CD4-positive, alpha-beta T cell (primary cell): ENCODE data around the gene TMEM72. TPM values are rescaled to one million over a fixed set of nuclear protein-coding genes. Genes with fewer than 3 reads are reported as not detected.

Experiments
- ATAC-seq: fragments of 200-7000 bp; cut with Tn5 transposase; one replicate; pipeline ENCODE4 v1.10.0; 2022; ENCODE audit warnings: mild to moderate bottlenecking; ENCODE audit not compliant: poor library complexity
- CTCF ChIA-PET: fragments of 350-600 bp; sonication (Branson Sonifier 250); formaldehyde crosslinking; loops from one replicate; lab custom pipeline; 2021; ENCODE audit warnings: antibody characterized with exemption, inconsistent platforms; lab: Charles Lee
- POLR2A ChIA-PET: fragments of 350-600 bp; sonication (Branson Sonifier 250); formaldehyde crosslinking; loops from one replicate; lab custom pipeline; 2021; ENCODE audit warnings: antibody characterized with exemption, inconsistent platforms; lab: Charles Lee
- DNase-seq, 14 experiments: peaks; one replicate each; pipeline ENCODE4 v3.0.0-alpha.2; 2013 to 2020; ENCODE audit warnings: mixed read lengths in 2 of 14
- H3K27ac ChIP-seq, 2 donors: one replicate each; pipeline versions ENCODE4 v1.5.1 to v1.7.0; 2013; ENCODE audit warnings: low read length in 2 of 2, low read depth in 1 of 2, mild to moderate bottlenecking in 1 of 2
- H3K27me3 ChIP-seq, 2 experiments: 1 replicate in 1 of 2; 2 replicates in 1 of 2; pipeline versions ENCODE4 v1.6.1 to v1.7.0; 2013; ENCODE audit warnings: low read length in 2 of 2, control low read depth in 1 of 2, mild to moderate bottlenecking in 1 of 2, moderate library complexity in 1 of 2; ENCODE audit not compliant: insufficient read depth in 2 of 2, control insufficient read depth in 1 of 2
- H3K36me3 ChIP-seq: one replicate; pipeline ENCODE4 v1.6.1; 2013; ENCODE audit warnings: low read length, control low read depth; ENCODE audit not compliant: insufficient read depth
- H3K4me1 ChIP-seq: one replicate; pipeline ENCODE4 v1.6.1; 2013; ENCODE audit warnings: low read length, control low read depth; ENCODE audit not compliant: insufficient read depth
- H3K4me3 ChIP-seq: one replicate; pipeline ENCODE4 v1.5.1; 2013; ENCODE audit warnings: mild to moderate bottlenecking, low read length, moderate library complexity
- H3K9me3 ChIP-seq, 2 experiments: 1 replicate in 1 of 2; 2 replicates in 1 of 2; pipeline versions ENCODE4 v1.6.1 to v1.7.0; 2013; ENCODE audit warnings: low read length in 2 of 2, mild to moderate bottlenecking in 2 of 2, control low read depth in 1 of 2, moderate library complexity in 1 of 2; ENCODE audit not compliant: control insufficient read depth in 1 of 2, insufficient read depth in 1 of 2
- H3K27ac Mint-ChIP-seq: one replicate; pipeline ENCODE4 v1.8.0; 2020; ENCODE audit warnings: mixed read lengths
- H3K27me3 Mint-ChIP-seq: one replicate; pipeline ENCODE4 v1.8.0; 2021; ENCODE audit warnings: mixed read lengths
- H3K36me3 Mint-ChIP-seq: one replicate; pipeline ENCODE4 v1.8.0; 2021; ENCODE audit warnings: low read depth, mixed read lengths
- H3K4me1 Mint-ChIP-seq: one replicate; pipeline ENCODE4 v1.8.0; 2021; ENCODE audit warnings: low read depth, mixed read lengths
- H3K4me3 Mint-ChIP-seq: one replicate; pipeline ENCODE4 v1.8.0; 2020; ENCODE audit warnings: mild to moderate bottlenecking, mixed read lengths
- H3K9me3 Mint-ChIP-seq: one replicate; pipeline ENCODE4 v1.8.0; 2020; ENCODE audit warnings: mixed read lengths
- intact Hi-C, 2 experiments: fragments of 100-400 bp; cut with DNase I in 1 of 2; cut with micrococcal nuclease in 1 of 2; formaldehyde crosslinking; loops; one replicate each; pipeline versions ENCODE4 v1.15.1 to v1.9.0; 2023 to 2025; cut with DNase I, micrococcal nuclease
- total RNA-seq, 174 experiments: library from RNA in 2 of 174; stranded (reverse) in 2 of 174; gene quantifications; one replicate each; pipeline ENCODE4 v1.2.3 and lab custom pipeline; 2021 to 2026
- TF ChIP-seq, protein P1 (sequence below): fragments of 200-600 bp; IDR thresholded peaks from one replicate; pipeline ENCODE4 v1.8.0; 2022; ENCODE audit warnings: antibody characterized with exemption, mild to moderate bottlenecking

TMEM72 gene
- total RNA-seq, 2 experiments from 2014 or later = not detected

- Mint-ChIP-seq H3K27ac (no peak overlapping the region), H3K9me3 (peaks cover 11% of the 10 kb centered on the region), H3K36me3 (no peaks in the 10 kb centered on the region), H3K27me3 (peaks cover 22% of the 10 kb centered on the region), H3K4me1 (no peaks in the 10 kb centered on the region), H3K4me3 (no peak overlapping the region)
- intact Hi-C loops = no loop called here
- H3K9me3 ChIP-seq = peaks cover 0 to 8% of the 10 kb centered on the region in 2 experiments
- ATAC-seq = no peak
- ChIA-PET CTCF (no interaction called here), POLR2A (interaction anchor here (1.1 kb wide), 1 partner anchor 16 kb away, joined by 3 read pairs; no protein-coding TSS in a partner anchor)
- H3K4me3 ChIP-seq = no peak overlapping the region
- H3K27ac ChIP-seq = no peak overlapping the region
- peaks cover 2 to 5% of the 10 kb centered on the region in 2 experiments for H3K27me3 ChIP-seq
- peak in 1 of 14 experiments; percentile 29 for DNase-seq
- peaks cover 3% of the 10 kb centered on the region for H3K4me1 ChIP-seq
- H3K36me3 ChIP-seq = no peaks in the 10 kb centered on the region
- TF ChIP-seq, protein P1, sequence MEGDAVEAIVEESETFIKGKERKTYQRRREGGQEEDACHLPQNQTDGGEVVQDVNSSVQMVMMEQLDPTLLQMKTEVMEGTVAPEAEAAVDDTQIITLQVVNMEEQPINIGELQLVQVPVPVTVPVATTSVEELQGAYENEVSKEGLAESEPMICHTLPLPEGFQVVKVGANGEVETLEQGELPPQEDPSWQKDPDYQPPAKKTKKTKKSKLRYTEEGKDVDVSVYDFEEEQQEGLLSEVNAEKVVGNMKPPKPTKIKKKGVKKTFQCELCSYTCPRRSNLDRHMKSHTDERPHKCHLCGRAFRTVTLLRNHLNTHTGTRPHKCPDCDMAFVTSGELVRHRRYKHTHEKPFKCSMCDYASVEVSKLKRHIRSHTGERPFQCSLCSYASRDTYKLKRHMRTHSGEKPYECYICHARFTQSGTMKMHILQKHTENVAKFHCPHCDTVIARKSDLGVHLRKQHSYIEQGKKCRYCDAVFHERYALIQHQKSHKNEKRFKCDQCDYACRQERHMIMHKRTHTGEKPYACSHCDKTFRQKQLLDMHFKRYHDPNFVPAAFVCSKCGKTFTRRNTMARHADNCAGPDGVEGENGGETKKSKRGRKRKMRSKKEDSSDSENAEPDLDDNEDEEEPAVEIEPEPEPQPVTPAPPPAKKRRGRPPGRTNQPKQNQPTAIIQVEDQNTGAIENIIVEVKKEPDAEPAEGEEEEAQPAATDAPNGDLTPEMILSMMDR = no peak
Measured at GRCh38 chr10:44946205-44946604, 35.1 kb downstream of the TMEM72 start.

DNA sequence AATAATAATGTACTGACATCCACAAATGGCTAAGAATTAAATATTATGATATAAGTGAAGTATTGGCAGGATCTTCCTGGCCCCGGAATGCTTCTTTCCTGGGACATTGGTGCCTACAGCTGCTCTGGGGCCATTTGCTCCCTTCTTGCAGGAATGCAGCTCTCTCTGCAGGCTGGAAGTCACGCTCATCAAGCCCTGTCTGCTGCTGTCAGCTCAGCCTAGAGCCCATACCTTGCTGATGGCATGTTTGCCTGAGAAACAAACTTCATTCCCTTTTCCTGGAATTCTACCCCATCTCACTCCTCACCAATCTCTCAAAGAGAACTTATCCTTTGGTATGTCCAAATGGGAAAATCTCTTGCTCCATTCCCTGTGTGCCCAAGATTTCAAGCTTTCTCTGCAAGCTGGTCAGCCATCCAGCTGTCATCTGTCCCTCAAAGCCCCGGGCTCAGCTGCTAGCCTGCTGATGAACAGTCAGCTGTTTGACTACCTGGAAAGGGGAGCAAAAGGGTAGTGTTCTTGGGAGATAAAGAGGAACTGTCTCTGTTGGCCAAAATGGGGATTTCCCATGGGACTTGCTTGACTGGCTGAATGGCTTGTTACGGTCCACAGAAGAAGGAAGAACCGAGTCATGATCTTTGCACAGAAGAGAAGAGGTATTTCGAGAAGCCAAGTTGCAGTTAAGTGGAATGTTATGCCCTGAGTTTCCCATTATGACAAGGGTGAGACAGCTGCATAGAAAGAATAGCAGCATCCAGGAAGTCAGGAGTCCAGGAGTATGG is 36.4 kb downstream of the TMEM72 start:
- H3K4me3 Mint-ChIP-seq = no peak overlapping the region
- peaks cover 12% of the 10 kb centered on the region for H3K27me3 Mint-ChIP-seq
- peaks cover 0 to 8% of the 10 kb centered on the region in 2 experiments for H3K9me3 ChIP-seq
- DNase-seq (peak in 2 of 14 experiments; percentile 60 to 65), ATAC-seq (no peak)
- intact Hi-C loops = no loop called here
- no peak overlapping the region for H3K27ac Mint-ChIP-seq
- H3K27me3 ChIP-seq = peaks cover 2 to 5% of the 10 kb centered on the region in 2 experiments
- CTCF ChIA-PET = no interaction called here
- POLR2A ChIA-PET = no interaction called here
- H3K27ac ChIP-seq = no peak overlapping the region
- TF ChIP-seq, protein P1 = no peak
- no peak overlapping the region for H3K4me3 ChIP-seq
- H3K4me1 Mint-ChIP-seq = no peaks in the 10 kb centered on the region
- no peaks in the 10 kb centered on the region for H3K36me3 Mint-ChIP-seq
- no peaks in the 10 kb centered on the region for H3K36me3 ChIP-seq
- H3K9me3 Mint-ChIP-seq = peaks cover 11% of the 10 kb centered on the region
- H3K4me1 ChIP-seq = peaks cover 3% of the 10 kb centered on the region

- Mint-ChIP-seq H3K9me3 (peaks cover 11% of the 10 kb centered on the region), H3K27me3 (peaks cover 6% of the 10 kb centered on the region), H3K4me3 (no peak overlapping the region), H3K4me1 (no peaks in the 10 kb centered on the region), H3K36me3 (no peaks in the 10 kb centered on the region), H3K27ac (no peak overlapping the region)
- peaks cover 0 to 8% of the 10 kb centered on the region in 2 experiments for H3K9me3 ChIP-seq
- H3K36me3 ChIP-seq = no peaks in the 10 kb centered on the region
- peaks cover 2 to 5% of the 10 kb centered on the region in 2 experiments for H3K27me3 ChIP-seq
- H3K27ac ChIP-seq = no peak overlapping the region
- ATAC-seq (no peak), DNase-seq (peak in 1 of 14 experiments; percentile 8)
- intact Hi-C loops = no loop called here
- TF ChIP-seq, protein P1 = no peak
- H3K4me3 ChIP-seq = no peak overlapping the region
- ChIA-PET POLR2A (no interaction called here), CTCF (no interaction called here)
- H3K4me1 ChIP-seq = peaks cover 3% of the 10 kb centered on the region
Measured at GRCh38 chr10:44948642-44949041, 37.5 kb downstream of the TMEM72 start.
